ENCODE data around the gene SFT2D1.
"Not testable (repeated sequence)": the region's sequence is repeated elsewhere in the genome, so short reads cannot be mapped to it uniquely, and the experiment has no call there.

SFT2D1 gene

DNA sequence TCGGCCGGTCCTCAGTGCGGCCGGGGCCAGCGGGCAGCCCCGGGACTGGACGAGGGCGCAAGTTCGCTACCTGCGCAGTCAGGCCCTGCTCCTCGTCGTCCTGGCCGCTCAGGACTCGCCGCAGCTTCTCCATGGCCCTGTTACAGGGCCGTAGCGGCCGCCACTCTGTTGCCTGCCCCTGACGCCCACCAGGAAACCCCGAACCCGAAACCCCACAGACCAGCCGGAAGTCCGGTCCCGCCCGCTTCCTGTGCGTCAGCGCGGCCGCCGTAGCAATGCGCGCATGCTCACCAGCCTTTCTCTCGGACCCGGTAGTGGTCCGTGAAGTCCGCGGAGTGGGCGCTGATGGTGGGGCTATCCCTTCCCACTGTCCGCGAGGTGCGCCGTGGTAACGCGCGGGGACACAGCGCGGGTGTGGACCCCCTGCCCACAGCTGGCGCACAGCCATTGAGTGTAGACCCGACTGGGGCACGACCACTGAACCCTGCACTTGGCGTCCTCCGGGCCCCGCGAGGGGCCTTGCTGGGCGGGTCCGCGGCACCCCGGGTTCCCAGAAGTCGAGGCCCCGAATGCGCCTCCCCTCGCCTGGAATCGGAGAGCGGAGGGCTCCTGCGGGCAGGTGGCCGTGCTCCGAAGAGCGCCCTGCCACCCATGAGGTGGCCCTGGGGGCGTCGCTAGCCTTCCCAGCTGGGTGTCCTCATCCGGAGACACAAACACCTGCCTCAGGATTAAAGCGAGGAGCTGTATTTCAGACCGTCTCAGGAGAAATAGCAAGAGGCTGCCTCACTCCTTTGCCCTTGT, at the start of gene SFT2D1:
SFT2D1 (minus strand) TSS at position 197 of the 801 bp plus-strand sequence; CDS start at position 133, 64 bp downstream.
- peak; percentile 38 to 57 (median 50) for DNase-seq

DNA sequence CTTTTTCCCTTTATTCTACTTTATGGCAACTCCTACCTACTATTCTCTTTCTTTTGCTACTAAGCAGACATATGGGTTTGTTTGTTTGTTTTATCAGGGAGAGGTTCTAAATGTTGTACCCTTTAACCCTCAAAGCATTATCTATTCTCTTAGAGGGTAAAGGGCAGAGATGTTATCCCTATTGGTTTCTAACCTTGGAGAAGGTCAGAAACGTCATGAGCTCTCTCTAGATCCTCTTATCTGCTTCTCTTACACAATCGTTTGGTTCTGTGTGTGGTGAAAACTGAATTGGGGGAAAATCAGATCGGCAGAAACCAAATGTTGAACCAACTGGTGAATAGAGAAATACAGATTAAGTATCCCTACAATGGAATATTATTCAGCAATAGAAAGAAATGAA, 46.8 kb upstream of the SFT2D1 start:
- no peak for DNase-seq

DNA sequence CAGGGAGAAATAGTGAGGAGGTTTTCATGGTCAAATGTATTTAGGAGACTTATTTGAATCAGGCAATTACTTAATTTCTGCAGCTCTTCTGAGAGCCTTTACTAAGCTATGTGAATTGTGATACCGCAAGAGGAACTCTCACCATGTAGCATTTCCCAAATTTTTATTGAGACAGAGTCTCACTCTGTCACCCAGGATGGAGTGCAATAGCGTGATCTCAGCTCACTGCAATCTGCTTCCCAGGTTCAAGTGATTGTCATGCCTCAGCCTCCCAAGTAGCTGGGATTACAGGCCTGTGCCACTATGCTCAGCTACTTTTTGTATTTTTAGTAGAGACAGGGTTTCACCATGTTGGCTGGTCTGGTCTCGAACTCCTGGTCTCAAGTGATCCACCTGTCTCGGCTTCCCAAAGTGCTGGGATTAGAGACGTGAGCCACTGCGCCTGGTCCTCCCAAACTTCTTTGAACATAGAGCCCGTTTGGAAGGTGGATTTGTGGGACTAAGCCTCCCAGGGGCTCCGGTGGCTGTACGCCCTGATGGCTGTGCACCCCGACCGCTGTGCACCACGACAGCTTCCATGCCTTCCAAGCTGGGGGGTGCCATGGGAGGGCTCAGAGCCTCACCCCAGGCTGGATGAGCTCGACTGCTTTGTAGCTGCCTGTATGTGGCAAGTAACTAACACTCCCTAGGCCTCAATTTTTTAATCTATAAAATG, 46.1 kb upstream of the SFT2D1 start:
- DNase-seq, result no peak

DNA sequence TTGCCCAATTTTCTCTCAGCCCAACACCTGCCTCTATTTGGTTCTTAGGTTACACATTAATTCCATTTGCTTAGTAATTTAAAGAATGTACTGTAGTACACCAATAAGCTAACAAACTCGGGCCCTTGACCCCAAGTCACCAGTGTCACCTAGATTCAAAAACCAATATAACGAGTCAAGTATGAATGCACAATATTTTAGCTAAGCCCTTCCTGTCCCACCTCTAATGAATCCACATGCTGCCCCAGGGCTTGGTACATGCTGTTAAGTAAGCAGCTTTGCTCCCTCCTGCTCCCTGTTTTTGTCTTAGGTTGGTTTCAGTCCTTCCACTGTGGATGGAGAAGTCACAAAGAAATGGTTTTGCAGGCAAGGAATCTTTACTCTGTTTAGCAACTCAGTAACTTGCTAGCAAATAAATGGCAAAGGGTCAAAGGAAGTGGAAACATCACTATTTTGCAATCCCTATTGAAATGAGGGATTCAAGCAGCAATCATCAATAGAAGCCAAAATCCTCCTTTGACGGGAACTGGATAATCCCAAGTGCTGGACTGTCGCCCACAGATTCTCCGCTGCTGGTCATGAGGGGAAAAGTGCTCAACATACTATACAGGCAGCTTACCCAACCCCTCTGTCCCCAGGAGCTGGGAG, 45.4 kb upstream of the SFT2D1 start:
- no peak for DNase-seq

DNA sequence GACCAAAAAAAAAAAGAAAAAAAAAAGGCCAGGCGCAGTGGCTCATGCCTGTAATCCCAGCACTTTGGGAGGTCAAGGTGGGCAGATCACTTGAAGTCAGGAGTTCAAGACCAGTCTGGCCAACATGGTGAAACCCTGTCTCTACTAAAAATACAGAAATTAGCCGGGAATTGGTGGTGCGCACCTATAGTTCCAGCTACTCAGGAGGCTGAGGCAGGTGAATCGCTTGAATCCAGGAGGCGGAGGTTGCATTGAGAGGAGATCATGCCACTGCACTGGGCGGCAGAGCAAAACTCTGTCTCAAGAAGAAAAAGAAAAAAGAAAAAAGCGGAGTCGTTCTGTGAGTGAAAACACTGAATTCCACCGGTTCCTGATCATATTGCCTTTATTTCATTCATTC, 44.8 kb upstream of the SFT2D1 start:
- not testable (repeated sequence) for DNase-seq

DNA sequence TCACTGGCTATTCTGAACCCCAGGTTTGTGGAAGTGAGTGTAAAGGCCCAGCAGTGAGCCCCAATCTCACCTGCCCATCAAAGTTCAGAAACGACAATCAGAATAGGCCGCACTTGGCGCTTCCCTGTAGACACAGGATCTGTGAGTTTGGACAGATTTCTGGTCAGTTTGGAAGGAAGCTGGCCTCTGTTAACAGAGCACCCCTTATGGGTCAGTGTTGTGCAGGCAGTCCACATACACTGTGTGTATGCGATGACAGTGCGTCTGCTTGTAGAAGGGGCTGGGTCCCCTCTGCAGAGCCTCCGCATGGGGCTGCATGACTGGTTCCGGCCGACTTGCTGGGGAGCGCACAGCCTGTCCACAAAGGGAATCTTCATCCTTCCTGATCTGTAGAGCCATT, 43.8 kb upstream of the SFT2D1 start:
- DNase-seq, result no peak

DNA sequence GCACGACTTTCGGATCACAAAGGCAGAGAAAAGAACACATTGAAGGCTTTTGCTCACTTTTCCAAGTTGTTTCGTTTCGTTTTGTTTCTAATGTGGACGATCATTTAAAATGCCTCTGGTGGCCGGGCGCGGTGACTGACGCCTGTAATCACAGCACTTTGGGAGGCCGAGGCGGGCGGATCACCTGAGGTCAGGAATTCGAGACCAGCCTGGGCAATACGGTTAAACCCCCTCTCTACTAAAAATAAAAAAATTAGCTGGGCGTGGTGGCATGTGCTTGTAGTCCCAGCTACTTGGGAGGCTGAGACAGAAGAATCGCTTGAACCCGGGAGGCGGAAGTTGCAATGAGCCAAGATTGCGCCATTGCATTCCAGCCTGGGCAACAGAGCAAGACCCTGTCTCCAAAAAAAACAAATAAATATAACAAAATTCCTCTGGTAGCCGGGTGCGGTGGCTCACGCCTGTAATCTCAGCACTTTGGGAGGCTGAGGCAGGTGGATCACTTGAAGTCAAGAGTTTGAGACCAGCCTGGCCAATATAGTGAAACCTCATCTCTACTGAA, 41.5 kb upstream of the SFT2D1 start:
- not testable (repeated sequence) for DNase-seq

DNA sequence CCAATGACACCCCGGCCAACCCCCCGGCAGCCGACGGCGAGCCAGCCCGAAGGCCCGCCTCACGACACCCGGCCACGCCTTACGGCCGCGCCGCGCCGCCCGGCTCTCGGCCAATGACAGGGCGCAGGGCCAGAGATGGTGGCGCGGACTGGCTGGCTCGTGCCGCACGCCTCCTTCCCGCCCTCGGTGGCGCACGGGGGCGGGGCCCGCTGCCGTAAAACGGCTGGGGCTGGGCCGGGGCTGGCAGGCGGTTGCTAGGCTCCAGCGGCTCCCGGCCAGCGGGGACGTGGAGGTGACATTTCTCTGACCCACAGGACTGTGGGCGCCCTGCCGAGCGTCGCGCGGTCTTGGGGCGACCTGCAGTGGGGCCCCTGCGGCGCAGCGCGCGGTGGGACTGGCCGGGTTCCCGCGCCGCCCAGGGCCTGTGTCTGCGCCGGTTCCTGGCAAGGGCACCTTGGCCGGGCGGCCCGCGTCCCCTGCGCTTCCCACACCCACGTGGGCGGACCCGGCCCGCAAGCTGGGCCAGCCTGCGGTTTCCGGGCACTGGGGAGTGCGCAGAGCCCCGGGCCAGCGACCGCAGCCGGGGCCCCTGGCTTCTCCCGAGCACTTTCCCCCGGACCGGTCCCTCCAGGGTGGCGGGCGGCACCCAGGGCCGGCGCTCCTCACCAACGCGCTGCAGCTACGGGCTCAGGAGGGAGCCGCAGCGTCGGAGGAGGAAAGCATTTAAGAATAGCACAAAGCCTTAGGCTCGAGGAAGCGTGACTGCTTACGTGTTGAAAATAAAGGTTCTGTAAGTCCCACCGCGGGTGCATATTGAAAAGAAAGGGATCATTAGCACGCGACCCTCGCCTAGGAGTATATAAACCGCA, 40.8 kb upstream of the SFT2D1 start, which contains the start of gene MPC1:
MPC1 (minus strand) TSS at position 8 of the 869 bp plus-strand sequence. CDS start 64 bp downstream, outside the sequence.
- peak; percentile 87 to 95 (median 90) for DNase-seq

DNA sequence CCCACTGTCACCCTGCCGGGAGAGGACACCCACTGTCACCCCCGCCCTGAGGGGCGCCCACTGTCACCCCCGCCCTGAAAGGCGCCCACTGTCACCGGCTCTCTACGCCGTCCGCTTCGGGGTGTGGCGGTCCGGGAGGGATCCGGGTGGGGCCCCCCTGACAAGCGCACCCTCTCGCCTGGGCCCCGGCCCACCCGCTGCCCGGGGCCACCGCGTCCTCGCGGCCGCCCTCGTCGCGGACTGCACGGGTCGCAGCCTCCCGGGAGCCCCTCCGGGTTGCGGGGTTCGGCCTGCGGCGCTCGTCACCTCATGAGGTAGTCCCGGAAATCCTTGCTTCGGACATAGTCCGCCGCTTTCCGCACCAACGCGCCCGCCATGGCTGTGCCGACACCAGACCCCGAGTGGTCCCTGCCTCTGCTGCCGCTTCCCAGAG, 40.2 kb upstream of the SFT2D1 start:
- no peak for DNase-seq

DNA sequence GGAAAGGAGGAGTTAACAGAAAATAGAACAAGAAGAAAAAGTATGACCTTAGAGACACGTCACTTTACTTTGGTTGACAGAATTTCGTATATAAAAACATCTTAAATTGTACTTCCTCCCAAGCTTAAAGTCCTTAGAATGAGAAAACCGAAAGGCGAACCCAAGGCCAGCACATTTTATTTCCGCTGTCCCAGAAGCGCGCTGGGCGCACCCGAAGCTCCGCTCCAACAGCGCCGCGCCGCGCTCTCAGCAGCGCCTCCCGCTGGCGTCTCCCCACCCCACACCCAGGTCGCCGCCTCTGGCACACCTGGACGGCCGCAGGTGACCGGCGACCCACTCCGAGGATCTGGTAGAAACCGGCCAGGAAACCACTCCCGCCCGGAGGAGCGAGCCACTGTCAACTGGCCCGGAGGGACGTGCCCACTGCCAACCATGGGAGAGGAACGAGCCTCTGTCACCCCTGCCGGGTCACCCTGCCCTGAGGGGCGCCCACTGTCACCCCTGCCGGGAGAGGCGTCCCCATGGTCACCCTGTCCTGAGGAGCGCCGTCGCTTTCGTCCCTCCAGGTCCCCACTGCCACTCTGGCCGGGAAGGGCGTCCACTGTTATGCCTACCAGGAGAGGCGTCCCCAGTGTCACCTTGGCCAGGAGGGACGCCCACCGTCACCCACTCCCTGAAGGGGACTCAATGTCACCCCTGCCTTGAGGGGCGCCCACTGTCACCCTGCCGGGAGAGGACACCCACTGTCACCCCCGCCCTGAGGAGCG, 39.6 kb upstream of the SFT2D1 start:
- peak; percentile 32 to 49 (median 40) for DNase-seq

DNA sequence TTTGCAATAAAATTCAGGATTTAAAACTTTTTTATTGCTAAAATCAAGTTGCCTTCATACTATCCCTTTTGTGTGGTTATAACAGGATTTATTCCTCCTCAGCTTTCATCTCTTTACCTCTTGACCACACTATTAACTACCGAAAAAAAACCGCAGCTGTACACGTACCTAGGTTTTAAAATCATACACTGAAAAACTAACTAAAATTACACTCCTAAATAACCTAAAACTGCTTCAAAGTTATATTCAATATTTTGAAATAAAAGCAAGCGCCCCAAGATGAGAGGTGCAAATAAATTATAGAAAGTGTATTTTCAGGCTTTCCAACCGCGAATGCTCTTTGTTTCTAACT, 39.0 kb upstream of the SFT2D1 start:
- no peak for DNase-seq

DNA sequence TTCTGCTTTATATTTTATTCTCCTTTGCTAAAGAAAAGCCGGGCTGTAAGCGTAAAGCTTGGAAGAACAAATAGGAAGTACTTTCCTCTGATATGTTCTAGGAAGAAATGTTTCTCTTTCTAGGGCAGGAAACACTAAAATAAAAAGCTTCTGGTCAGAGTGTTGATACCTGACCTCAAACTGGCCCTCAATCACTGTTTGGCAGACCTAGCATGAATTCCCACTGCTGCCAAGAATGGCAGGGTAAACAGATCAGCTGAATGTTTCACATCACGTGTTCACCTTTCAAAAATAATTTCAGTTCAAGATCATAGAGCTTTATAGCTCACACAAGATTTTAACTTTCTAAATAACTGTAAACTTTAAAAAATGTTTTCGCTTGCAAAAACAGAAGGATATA, 37.5 kb upstream of the SFT2D1 start:
- no peak for DNase-seq

DNA sequence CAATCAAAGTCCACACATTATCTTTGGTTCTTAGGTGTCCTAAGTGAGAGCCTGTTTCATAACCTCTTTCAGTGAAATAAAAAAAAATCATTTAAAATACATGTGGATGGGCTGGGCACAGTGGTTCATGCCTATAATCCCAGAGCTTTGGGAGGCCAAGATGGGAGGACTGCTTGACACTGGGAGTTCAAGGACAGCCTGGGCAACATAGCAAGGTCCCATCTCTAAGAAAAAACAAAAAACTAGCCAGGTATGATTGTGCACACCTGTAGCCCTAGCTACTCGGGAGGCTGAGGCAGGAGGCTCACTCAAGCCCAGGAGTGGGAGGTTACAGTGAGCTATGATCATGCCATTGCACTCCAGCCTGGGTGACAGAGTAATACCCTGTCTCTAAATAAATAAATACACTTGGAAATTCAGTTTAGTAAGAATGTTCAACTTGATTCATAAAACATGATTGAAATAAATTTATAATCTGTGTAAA, 36.8 kb upstream of the SFT2D1 start:
- DNase-seq, result no peak

DNA sequence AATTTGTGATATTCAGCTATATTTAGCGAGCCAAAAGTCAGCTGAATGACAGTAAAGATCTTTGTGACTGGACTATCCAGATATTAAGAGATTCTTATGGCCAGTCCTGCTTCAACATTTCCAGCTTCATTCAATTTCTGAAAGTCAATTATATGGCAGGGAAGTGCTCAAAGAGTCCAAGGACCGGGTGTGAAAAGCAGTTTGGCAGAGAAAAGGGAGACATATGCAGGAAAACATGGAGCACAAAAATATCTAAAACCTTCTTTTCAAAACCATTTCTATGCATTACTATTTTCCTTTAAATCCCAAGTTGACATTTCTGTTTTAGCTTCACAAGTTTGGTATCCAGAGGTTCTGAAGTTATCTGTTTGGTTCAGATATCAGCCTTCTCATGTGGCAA, 35.4 kb upstream of the SFT2D1 start:
- no peak for DNase-seq

DNA sequence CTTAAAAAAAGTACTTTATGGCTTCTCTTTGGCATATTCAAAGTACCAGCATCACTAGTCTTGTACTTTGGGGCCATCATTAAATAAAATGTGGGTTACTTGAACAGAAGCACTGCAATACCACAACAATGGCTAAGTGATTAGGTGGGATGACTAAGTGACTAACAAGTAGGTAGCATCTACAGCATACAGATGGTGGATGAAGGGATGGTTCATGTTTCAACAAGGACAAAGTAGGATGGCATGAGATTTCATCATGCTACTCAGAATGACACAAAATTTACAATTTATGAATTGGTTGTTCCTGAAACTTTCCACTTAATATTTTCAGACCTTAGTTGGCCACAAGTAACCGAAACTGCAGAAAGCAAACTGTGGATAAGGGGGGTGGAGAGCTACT, 32.7 kb upstream of the SFT2D1 start:
- DNase-seq, result no peak

DNA sequence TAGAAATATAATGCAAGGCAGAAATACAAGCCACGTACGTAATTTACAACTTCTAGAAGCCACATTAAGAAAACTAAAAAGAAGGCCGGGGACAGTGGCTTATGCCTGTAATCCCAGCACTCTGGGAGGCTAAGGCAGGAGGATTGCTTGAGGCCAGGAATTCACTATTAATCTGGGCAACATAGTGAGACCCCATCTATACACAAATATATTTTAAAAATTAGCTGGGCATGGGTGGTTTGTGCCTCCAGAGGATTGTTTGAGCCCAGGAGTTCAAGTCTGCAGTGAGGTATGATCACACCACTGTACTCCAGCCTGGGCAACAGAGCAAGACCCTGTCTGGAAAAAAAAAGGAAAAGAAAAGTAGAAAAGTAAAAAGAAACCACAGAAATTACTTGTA, 28.1 kb upstream of the SFT2D1 start:
- no peak for DNase-seq

DNA sequence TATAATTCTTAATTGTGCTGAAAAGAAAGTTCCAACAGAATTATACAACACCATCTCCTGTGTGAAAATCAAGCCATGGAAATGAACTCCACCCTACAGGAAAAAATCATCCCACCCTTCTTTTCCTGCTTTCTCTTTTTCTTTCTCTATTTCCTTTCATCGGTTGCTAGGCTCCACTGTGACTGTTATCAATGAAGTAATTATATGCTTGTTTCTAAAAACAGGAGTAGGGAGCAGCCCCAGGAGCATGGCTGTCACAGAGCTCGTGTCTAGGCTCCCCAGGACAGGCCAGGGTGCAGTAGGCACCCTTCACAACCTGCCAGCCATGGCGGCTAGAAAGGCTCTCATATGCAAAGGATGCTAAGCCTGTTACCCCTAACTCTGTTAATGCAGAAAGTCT, 27.4 kb upstream of the SFT2D1 start:
- no peak for DNase-seq

DNA sequence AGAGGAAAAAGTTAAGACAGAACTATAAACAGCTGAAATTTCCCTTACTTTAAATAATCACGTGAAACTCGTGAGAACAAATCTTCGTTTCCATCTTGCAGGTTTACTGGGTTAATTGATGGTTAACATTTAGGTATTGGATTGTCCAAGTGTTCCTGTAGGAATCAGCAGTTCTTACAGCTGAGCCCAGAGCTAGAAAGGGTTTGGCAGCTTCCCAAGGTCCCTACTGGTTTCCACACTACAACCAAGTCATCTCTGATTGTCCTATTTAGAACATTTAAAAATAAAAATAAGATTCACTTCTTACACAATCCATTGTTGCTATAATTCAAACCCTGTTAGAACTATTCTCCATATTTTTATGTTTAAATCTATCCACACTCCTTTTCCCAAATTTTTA, 24.6 kb upstream of the SFT2D1 start:
- DNase-seq, result no peak

DNA sequence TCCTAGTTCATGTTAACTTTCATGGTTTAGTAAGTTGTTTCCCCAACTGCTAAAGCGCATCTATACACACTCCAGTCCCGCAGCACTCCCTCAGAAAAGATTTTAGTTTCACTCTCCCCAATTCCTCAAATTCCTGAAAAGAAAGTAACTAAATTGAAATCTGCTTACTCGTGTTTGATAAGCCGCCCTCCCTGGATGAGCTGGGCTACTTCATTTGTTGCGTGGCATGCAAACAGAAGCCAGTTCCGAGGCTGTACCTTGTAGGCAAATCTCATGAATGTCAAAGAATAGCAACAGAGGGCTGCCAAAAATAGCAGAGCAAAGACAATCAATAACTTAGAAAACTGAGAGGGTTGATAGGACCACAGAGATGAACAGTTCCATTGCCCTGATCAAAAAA, 23.5 kb upstream of the SFT2D1 start:
- DNase-seq, result no peak

DNA sequence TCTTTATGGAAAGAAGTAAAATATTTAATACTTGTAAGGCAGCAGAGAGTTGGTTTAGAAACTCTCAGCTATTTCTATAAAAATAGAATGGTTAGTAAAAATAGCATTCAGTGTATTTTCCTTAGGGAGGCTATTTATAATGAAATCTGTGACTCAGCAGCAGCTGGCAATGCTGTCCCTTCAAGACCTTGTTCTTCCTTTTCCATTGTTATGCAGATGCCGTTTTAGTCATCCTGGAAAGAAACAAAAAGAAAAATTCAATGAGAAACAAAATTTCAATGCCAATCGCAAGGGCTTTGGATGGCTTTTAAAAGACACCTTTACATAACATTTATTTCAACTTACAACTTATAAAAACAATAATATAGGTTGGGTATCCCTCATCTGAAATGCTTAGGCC, 22.9 kb upstream of the SFT2D1 start:
- DNase-seq, result no peak

DNA sequence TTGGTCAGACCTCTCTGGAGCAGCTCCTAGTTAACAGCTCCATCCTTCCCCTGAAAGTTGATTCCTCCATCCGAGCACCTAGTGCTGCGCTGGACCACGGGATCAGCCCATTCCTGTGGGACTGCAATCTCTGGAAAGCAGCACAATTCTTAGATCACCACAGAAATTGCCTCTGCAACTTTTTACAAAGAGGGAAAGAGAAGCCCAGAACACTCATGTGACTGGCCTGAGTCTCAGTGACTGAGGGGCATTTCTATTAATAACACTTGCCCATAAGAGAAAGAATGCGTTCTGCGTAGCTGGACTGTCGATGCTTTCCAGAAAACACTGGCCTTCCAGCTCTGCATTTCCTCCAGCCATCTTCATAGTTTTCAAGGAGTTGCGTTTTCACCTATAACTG, 22.1 kb upstream of the SFT2D1 start:
- no peak for DNase-seq
